HG03354 (cell line): ENCODE measurements around the gene TTC7B.

Experiments
- ATAC-seq: cut with Tn5 transposase; IDR thresholded peaks from one replicate; pipeline ENCODE4 v1.9.1; 2021; ENCODE audit warnings: mild to moderate bottlenecking; ENCODE audit not compliant: unreplicated experiment, poor library complexity, severe bottlenecking

Gene TTC7B

GRCh38 chr14:90573385-90574105, 242.7 kb downstream of the TTC7B start:
- ATAC-seq = no peak

- no peak for ATAC-seq
These were observed 243.6 kb downstream of the TTC7B start for GRCh38 chr14:90572441-90573150.

GRCh38 chr14:90571149-90571947, 244.9 kb downstream of the TTC7B start:
- no peak for ATAC-seq

GRCh38 chr14:90570461-90570860, 245.8 kb downstream of the TTC7B start:
- ATAC-seq = no peak

- ATAC-seq = no peak
These were observed 246.4 kb downstream of the TTC7B start for GRCh38 chr14:90569606-90570387.

GRCh38 chr14:90569201-90569600, 247.0 kb downstream of the TTC7B start:
- ATAC-seq = no peak

GRCh38 chr14:90568405-90568804, 247.8 kb downstream of the TTC7B start:
- no peak for ATAC-seq

- ATAC-seq = no peak
These were observed 248.2 kb downstream of the TTC7B start for GRCh38 chr14:90567991-90568390.

GRCh38 chr14:90567191-90567590, 249.0 kb downstream of the TTC7B start:
- ATAC-seq = no peak

GRCh38 chr14:90566481-90566880, 249.7 kb downstream of the TTC7B start:
- ATAC-seq = no peak

GRCh38 chr14:90564496-90564895, 251.7 kb downstream of the TTC7B start:
- no peak for ATAC-seq

GRCh38 chr14:90562652-90563051, 253.6 kb downstream of the TTC7B start:
- no peak for ATAC-seq

- no peak for ATAC-seq
These were observed 254.3 kb downstream of the TTC7B start for GRCh38 chr14:90561920-90562319.

- no peak for ATAC-seq
These were observed 255.2 kb downstream of the TTC7B start for GRCh38 chr14:90560991-90561390.

GRCh38 chr14:90560558-90560957, 255.7 kb downstream of the TTC7B start:
- no peak for ATAC-seq

- ATAC-seq = no peak
These were observed 256.3 kb downstream of the TTC7B start for GRCh38 chr14:90559811-90560492.

GRCh38 chr14:90558983-90559590, 257.1 kb downstream of the TTC7B start:
- no peak for ATAC-seq

- ATAC-seq = no peak
These were observed 257.9 kb downstream of the TTC7B start for GRCh38 chr14:90558041-90558982.
